ENCODE results near the gene PCTP. TPM values are rescaled to one million over a fixed set of nuclear protein-coding genes. Genes with fewer than 3 reads are reported as not detected.

Gene PCTP
- total and polyA plus RNA-seq, 7 experiments from 2014 or later: 1.2 to 7.4 (median 3.2) TPM

Other genes with a start within 250 kb of the PCTP start
- gene SMIM36, start 239.6 kb upstream of the PCTP start, total RNA-seq: not detected
- not detected for gene SMIM36, start 239.6 kb upstream of the PCTP start, polyA plus RNA-seq
- gene TMEM100, start 28.2 kb upstream of the PCTP start, total RNA-seq: not detected
- not detected for gene TMEM100, start 28.2 kb upstream of the PCTP start, polyA plus RNA-seq